ENCODE measurements around the gene RFX3.
A peak's percentile ranks its signal among the peaks of the same experiment; 100 is the strongest.

Gene RFX3

DNA sequence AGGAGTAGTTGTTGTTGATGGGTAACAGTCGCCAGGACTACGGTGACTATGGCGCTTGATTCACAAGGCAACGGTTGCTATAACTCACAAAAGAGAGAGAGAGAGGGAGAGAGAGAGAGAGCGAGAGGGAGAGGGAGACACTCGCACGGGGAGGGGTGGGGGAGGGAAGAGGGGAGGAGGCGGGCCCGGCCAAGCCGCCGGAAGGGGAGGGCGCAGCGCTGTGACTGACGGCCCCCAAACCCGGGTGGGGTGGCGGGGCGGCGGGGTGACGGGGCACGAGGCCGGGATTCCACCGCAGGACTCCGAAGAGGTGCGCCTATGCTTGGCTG lies at the start of gene RFX3:
TSS of gene RFX3 (minus strand) at position 166 of the 329 bp plus-strand sequence. CDS start 130,413 bp downstream, outside the sequence.
- DNase-seq = peak; percentile 33

DNA sequence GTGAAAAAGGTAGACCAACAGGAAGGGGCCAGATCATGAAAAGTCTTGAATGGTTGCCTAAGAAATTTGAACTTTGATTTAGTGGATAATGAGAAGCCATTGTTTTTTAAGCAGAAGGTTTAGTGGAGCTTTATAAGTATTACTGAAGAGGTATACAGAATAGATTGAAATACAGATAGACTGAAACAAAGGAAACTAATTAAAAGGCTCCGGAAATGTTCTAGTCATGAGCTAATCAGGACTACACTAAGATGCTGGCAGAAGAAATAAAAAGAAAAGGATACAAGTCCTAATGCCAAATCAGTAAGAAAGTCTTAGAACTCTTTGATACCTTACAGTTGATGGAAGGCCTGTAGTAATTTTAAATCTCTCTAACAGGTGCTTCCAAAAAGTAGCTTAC lies 45.7 kb upstream of the RFX3 start:
- no peak for DNase-seq

DNA sequence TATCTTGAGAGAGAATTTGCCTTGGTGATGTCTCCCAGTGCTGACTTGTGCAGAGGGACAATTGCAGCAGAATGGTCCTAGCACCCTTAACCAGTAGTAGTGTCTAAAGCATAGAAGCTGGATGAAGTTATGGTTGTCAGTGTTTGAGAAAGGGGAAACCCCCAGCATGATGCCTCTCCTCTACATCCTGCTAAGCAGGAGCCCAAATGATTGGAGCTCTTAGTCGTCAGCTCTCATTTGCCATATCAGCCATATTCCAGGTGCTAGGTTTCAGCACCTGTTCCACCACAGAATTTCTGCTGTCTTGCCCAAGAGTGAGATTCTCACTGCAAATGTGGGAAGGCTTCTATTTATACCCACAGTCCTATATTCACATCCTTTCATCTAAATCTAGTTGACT lies 43.7 kb upstream of the RFX3 start:
- no peak for DNase-seq

DNA sequence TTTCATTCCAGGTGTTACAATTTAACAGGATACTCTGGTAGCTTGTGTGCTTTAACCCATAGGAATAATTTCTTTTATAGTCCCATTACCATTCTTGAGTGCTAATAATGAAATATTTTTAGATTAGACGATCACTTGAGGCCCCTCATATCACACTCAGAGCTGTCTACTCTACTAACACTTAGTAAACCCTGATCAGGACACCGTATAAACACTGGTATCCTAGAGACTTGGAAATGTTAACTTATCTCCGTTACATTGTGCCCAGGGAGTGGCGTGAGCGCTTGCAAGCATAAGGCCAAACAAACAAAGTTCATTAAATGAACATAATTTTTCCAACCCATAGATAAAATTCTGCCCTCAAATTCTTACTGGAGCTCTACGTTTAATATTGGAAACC lies 42.2 kb upstream of the RFX3 start:
- no peak for DNase-seq

DNA sequence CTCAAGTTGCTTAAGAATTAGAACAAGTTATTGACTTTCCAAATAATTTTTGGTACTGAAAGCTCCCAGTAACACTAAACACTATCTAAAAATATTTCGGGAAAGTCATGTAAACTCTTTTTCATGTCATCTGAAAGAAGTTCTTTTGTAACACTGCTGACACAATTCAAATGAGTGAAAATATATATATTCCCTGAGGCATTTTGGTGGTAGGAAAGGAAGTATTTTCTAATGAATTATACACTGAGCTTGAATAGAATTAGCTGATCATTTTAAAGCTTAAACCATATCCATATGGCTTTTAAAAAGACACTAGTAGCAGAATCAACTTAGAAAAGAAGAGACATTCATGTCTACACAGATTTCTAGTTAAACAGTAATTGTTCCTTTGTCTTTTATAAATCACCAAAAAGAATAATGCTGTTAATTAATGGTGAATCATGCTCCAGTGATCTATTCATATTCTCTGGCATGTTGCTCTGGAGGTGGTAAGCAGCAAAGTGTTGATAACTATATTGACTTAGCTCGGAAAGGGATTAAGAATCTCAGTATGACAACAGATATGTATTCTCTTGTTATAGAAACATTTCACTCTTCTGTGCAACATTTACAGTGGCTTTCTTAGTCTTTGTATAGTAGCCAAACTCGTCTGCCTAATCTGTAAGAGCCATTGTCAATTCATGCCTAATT lies 27.4 kb upstream of the RFX3 start:
- DNase-seq = no peak

DNA sequence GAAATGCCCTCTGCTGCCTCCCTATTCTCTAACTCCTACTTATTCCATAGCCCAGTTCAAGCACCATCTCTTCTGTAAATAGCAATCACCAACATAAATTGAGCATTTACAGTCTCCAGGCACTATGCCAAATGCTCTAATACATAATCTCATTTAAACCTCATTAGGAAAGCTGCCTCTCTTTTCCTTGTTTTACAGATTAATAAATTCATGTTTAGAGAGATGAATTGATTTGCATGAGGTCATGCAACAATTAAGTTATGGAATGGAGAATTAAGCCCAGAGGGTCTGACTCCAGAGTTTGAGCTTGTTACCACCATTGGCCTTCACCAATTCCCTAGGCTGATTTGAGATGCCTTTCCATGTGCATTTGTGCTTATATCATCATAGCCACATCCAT lies 23.4 kb upstream of the RFX3 start:
- no peak for DNase-seq

DNA sequence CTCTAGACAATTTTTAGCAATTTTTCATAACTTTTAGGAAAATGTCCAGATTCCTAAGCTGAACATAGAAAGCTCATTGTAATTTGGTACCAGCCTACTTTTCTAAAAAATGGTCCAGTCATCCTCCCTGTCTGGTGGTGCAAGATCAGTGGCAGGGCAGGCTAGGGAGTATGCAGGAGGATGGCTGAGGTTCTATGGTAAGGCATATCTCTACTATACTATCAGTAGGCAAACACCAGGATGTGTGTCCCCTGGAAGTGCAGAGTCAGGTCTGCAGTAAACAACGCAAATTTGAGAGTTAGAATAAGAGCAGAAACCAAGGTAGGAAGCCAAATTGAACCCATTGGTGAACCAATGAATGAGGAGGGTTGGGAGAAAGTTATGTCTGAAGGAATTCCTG lies 22.8 kb upstream of the RFX3 start:
- DNase-seq = no peak

DNA sequence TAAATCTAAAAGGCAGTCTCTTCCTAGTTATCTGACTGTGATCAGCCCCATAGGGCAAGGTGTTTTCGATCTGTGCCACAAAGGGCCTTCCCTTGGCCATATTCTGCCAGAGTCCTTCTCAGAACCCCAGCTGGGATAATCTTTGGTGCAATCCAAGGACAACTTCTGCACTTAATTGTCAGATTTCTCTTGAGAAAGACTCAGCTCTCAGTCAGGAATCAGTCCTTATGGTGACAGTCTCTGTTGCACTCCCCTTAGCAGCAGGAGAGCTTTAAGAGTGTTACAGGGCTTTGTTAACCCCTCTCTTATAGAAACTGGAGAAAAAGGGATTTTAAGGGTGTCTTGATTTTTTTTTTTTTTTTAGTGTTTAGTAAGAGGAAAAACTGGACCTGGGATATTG lies 15.4 kb upstream of the RFX3 start:
- DNase-seq = no peak

- DNase-seq = no peak
Measured at GRCh38 chr9:3534614-3535404, 9.0 kb upstream of the RFX3 start.

DNA sequence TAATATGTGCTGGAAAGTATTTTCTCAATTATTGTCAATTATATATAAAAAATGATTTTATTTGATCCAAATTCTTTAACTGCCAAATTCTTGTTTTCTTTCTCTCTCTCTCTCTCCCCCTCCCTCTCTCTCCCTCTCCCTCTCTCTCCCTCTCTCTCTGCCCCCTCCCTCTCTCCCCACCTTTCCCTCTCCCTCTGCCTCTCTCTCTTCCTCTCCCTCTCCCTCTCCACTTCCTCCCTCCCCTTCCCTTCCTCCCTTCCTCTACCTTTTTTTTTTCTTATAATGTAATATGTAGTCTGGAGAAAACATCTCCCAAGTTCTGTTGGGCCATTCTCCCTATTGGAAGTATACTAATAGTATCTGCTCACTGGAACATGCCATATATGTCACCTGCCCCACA lies 6.4 kb upstream of the RFX3 start:
- DNase-seq = no peak

GRCh38 chr9:3528451-3528850 lies 2.6 kb upstream of the RFX3 start:
- no peak for DNase-seq

- no peak for DNase-seq
Measured at GRCh38 chr9:3526997-3527940, 1.5 kb upstream of the RFX3 start.

- DNase-seq = peak; percentile 80
Measured at GRCh38 chr9:3526165-3526996, 580 bp upstream of the RFX3 start.

DNA sequence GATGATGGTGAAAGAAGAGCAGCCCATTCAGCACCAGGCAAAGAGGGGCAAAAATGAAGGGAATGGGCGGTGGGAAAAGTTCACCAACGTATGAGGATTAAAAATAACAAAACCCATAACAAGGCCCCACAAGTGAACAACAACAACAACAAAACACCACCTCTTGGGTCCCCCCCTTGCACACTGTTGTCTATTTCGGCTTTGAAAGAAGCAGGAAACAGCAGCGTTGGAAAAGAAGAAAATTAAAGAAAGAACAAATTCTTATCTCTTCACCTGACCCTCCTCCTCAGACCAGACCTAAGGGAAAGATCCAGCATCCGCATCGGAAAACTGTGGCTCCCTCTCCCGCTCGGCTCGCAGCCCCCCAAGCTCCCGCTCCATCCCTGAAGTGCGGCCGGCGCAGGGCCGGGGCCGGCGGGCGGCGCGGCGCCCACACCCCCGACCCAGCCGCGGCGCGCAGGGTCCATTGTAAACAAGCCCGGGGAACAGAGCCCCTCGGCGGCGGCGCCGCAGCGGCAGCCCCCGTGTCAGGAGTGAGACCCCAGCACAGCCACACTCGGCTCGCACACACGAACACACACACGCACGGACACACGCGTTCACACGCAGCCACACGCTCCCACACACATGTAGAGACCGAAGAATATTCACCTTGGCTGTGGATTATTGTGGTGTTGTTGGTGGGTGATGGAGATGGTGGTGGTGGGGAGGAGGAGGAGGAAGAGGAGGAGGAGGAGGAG lies 535 bp downstream of the RFX3 start:
- no peak for DNase-seq

DNA sequence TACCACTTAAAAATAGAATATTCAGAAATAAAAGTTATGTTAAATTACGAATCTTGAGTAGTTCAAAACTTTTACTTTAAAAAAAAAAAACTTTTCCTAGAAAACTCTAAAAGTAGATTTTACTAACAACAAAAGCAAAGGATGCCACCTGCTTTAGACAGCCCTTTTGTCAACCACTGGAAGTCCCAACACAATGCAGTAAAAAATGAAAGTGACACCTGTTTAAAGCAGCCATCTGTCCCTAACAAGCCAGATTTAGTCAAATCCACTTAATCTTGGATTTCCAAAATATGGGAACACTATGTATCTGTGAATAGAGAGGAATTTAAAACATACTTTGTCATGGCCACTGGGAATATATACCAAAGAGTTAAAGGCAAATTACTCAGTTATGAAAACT lies 3.8 kb downstream of the RFX3 start:
- no peak for DNase-seq

DNA sequence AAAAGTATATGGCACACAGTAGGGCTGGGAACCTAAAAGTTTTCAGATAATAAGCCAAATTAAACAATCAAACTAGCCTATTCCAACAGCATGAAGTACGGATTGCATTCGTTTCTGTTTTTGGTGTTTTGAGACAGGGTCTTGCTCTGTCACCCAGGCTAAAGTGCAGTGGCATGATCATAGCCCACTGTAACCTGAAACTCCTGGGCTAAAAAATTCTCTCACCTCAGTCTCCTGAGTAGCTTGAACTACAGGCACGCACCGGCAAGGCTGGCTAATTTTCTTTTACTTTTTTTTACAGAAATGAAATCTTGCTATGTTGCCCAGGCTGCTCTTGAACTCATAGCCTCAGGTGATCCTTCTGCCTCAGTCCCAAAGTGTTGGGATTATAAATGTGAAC lies 5.2 kb downstream of the RFX3 start:
- DNase-seq = no peak

DNA sequence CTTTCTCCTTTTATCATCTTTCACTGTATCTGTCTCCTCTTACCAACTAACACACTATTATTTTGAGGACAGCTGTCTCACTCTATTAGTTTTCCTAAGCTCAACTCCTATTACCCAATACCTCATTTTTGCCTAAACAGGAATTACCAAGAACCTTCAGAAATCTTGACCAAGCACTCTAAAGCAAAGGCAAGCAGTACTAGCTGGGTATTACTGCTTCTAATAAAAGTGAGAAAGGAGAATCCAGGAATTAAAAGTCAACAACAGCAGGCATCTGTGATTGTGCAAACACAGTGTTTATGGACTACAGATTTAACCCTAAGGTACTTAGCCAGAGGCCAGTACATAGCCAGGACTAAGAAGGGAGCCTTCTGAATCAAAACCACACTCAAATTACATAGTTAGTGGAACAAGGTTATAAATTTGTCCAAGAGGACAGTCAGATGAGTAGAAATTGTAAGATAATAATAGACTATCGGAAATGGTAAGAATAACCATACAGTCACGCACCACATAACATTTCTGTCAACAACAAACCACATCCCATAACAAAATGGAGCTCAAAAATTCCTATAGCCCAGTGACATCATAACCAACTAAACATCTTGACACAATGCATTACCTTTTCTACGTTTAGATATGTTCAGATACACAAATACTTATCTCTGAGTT lies 8.3 kb downstream of the RFX3 start:
- DNase-seq = no peak

GRCh38 chr9:3516667-3517330 lies 9.0 kb downstream of the RFX3 start:
- DNase-seq = no peak

DNA sequence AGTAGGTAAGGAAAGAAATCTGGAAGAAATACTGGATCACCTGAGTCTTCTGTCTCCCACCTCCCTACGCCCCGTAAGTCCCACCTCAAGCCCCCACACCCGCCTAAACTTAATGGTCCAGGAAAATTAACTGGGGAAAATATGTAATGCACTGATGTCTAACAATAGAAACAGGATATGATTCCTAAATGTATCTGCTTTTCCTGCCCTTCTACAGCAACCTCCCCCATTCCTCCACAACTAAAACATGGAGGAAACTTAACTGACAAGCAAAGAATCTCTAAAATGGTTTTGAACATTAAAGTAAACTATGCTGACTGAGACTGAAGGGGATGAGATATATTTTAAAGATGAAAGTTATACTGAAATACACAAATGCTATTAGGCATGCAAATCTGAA lies 10.4 kb downstream of the RFX3 start:
- DNase-seq = no peak

DNA sequence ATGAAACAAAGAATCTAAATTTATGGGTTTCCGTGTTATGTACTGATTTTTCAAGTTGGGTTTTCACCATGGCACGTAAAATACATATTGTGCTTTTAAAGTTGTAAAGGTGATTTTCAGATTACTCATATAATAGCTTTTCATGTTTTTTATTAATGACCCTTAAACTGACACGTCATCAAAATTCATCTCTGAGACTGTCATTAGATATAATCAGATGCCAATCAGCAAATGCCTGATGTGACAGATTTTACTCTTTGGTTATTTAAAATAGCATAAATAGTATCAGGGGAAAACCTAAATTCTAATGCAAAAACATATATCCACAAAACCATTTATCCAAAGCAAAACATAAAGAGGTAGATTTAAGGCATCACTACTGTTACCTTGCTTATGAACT lies 11.0 kb downstream of the RFX3 start:
- no peak for DNase-seq

All from cortex of kidney (tissue), 1 donor.